ENCODE data around the gene STXBP5. TPM values are rescaled to one million over a fixed set of nuclear protein-coding genes. Genes with fewer than 3 reads are reported as not detected.

The STXBP5 gene
- total and polyA plus RNA-seq, 9 of the 15 experiments (the other 6 are each of a cell fraction or from before 2014, with no cell fraction given): 23.3 to 172 (median 71.5) TPM

DNA sequence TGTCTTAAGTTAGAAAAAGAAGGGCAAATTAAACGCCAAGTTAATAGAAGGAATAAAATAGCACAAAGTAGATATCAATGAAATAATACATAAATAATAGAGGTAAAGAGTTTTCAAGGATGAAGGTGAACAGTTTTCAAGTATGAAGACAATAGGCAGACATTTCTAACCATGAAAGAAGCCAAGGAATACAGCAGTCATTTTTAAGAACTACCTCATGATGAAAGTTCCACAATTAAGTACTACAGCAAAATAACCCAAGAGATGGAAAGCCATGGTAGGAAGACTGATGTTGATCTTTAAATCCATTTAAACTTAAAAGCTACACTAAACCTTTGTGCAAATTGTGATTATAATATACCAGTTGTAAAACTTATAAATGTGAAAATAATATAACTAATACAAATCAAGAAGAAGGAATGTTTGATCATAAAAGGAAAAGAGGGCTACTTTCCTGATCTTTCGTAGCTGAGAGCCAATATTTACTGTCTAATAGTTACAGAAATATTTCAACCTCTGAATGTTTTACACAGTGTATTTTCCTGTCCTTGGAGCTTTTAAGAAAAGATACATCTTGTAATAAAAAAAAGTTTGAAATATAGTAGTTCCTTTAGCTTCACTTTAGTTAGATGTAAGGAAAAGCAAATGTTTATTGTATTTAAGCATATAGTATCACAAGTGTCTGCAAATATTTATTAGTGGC is 143.1 kb downstream of the STXBP5 start:
- H2AFZ ChIP-seq (ENCODE audit: low read depth, low read length): no peak overlapping the region
- no peaks in the 10 kb centered on the region for H3K79me2 ChIP-seq (ENCODE audit: control insufficient read depth, insufficient read depth, low read length)
- no peak for ATAC-seq
- no peaks in the 10 kb centered on the region for H3K9me1 ChIP-seq (ENCODE audit: control insufficient read depth, insufficient read depth, low read length)
- CTCF ChIA-PET (ENCODE audit: low intra/inter-chr PET ratio): no interaction called here
- no peak overlapping the region for H3K4me2 ChIP-seq (ENCODE audit: insufficient read depth, low read length)
- H3K27ac ChIP-seq (ENCODE audit: extremely low read depth, low read depth, low read length): no peak overlapping the region
- no peaks in the 10 kb centered on the region for H4K20me1 ChIP-seq (replicated peaks; ENCODE audit: control insufficient read depth, insufficient read depth, low read length)
- POLR2A ChIA-PET: no interaction called here
- DNase-seq (ENCODE audit: extremely low read depth in 1 of 4, low spot score in 3 of 4): no peak
- WGBS (ENCODE audit: insufficient coverage, low coverage, missing lambda C conversion rate): 95% methylated on average over 2 of the region's 2 CpGs
- H3K4me1 ChIP-seq (replicated peaks in 1 of 2; ENCODE audit: control insufficient read depth in 2 of 2, insufficient read depth in 2 of 2, low read length in 2 of 2): no peaks in the 10 kb centered on the region
- in situ Hi-C loops (cut with MboI): no loop called here
- H3K9ac ChIP-seq (ENCODE audit: insufficient read depth in 1 of 2, low read depth in 2 of 2, low read length in 2 of 2): no peak overlapping the region
- no peak overlapping the region for H3K4me3 ChIP-seq
- peaks cover 77% of the 10 kb centered on the region for H3K36me3 ChIP-seq (ENCODE audit: control insufficient read depth, insufficient read depth, low read length)
- intact Hi-C loops (cut with micrococcal nuclease): no loop called here
- no peaks in the 10 kb centered on the region for H3K9me3 ChIP-seq (replicated peaks; ENCODE audit: control insufficient read depth, insufficient read depth, low read depth, low read length)
- FAIRE-seq: no peak
- TSS peak; percentile 2 for BruUV-seq (replicated peaks)
- H3K27me3 ChIP-seq (ENCODE audit: control insufficient read depth in 2 of 2, insufficient read depth in 2 of 2, low read length in 2 of 2): no peaks in the 10 kb centered on the region
- TF ChIP-seq ELK3 (CRISPR knock-in tag; IDR thresholded peaks at IDR 0.05) (0 out of 2 replicates have a peak, but pooled peaks have one; percentile 40), KAT2B (IDR thresholded peaks at IDR 0.05; ENCODE audit: low read depth, low read length) (no peak), SUPT5H (IDR thresholded peaks at IDR 0.05) (peak; percentile 55), ZNF551 (CRISPR knock-in tag; IDR thresholded peaks at IDR 0.05) (0 out of 2 replicates have a peak, but pooled peaks have one; percentile 46), POLR2AphosphoS5 (IDR thresholded peaks at IDR 0.05; ENCODE audit: control insufficient read depth, insufficient read depth, low read depth, low read length) (peak; percentile 35; the same call in 1 of the 2 replicates), RBM34 (IDR thresholded peaks at IDR 0.05; ENCODE audit: borderline replicate concordance, insufficient read depth, low read length) (no peak), ZNF23 (CRISPR knock-in tag; IDR thresholded peaks at IDR 0.05) (no peak), RBM22 (IDR thresholded peaks at IDR 0.05; ENCODE audit: low read depth, low read length, poor library complexity, severe bottlenecking) (peak; percentile 87), POLR2G (IDR thresholded peaks at IDR 0.05; ENCODE audit: low read depth, low read length) (peak; percentile 64), NFIC (IDR thresholded peaks at IDR 0.05) (0 out of 2 replicates have a peak, but pooled peaks have one; percentile 13), ZNF507 (tag; conservative IDR thresholded peaks at IDR 0.05) (no peak), POLR2AphosphoS2 (IDR thresholded peaks at IDR 0.05; ENCODE audit: low read length) (peak; percentile 33; the same call in 1 of the 2 replicates), ZKSCAN3 (CRISPR knock-in tag; IDR thresholded peaks at IDR 0.05) (no peak), ZNF324 (CRISPR knock-in tag; IDR thresholded peaks at IDR 0.05) (no peak), ATF1 (CRISPR knock-in tag; IDR thresholded peaks at IDR 0.05) (no peak), ATF1 (tag; IDR thresholded peaks at IDR 0.05) (no peak), NR1H2 (CRISPR knock-in tag; IDR thresholded peaks at IDR 0.05) (no peak), GATAD2B (IDR thresholded peaks at IDR 0.05; ENCODE audit: borderline replicate concordance) (no peak), ETV1 (tag; conservative IDR thresholded peaks at IDR 0.05; ENCODE audit: low read depth) (no peak)
- TF ChIP-seq, protein P1, sequence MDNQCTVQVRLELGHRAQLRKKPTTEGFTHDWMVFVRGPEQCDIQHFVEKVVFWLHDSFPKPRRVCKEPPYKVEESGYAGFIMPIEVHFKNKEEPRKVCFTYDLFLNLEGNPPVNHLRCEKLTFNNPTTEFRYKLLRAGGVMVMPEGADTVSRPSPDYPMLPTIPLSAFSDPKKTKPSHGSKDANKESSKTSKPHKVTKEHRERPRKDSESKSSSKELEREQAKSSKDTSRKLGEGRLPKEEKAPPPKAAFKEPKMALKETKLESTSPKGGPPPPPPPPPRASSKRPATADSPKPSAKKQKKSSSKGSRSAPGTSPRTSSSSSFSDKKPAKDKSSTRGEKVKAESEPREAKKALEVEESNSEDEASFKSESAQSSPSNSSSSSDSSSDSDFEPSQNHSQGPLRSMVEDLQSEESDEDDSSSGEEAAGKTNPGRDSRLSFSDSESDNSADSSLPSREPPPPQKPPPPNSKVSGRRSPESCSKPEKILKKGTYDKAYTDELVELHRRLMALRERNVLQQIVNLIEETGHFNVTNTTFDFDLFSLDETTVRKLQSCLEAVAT (IDR thresholded peaks at IDR 0.05): no peak
- TF ChIP-seq, protein P2, sequence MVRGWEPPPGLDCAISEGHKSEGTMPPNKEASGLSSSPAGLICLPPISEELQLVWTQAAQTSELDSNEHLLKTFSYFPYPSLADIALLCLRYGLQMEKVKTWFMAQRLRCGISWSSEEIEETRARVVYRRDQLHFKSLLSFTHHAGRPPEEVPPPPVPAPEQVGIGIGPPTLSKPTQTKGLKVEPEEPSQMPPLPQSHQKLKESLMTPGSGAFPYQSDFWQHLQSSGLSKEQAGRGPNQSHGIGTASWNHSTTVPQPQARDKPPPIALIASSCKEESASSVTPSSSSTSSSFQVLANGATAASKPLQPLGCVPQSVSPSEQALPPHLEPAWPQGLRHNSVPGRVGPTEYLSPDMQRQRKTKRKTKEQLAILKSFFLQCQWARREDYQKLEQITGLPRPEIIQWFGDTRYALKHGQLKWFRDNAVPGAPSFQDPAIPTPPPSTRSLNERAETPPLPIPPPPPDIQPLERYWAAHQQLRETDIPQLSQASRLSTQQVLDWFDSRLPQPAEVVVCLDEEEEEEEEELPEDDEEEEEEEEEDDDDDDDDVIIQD (CRISPR knock-in tag; IDR thresholded peaks at IDR 0.05): no peak

Measured in K562 (cell line).